Ishikawa (cell line): ENCODE measurements around the gene WDR62.
A peak's percentile ranks its signal among the peaks of the same experiment; 100 is the strongest.

Experiments used
- CEBPB ChIP-seq: IDR thresholded peaks from 2 replicates; pipeline ENCODE4 v1.6.1; 2012
- CREB1 ChIP-seq: IDR thresholded peaks from 2 replicates; pipeline ENCODE4 v1.6.1; 2012; ENCODE audit warnings: low read depth
- EGR1 ChIP-seq: IDR thresholded peaks from 2 replicates; pipeline ENCODE4 v1.6.1; 2012
- EP300 ChIP-seq: IDR thresholded peaks from 2 replicates; pipeline ENCODE4 v1.6.1; 2012; ENCODE audit warnings: borderline replicate concordance
- FOXM1 ChIP-seq: IDR thresholded peaks from 2 replicates; pipeline ENCODE4 v1.6.1; 2012; ENCODE audit warnings: low read depth, borderline replicate concordance
- NFIC ChIP-seq: IDR thresholded peaks from 2 replicates; pipeline ENCODE4 v1.6.1; 2012
- RAD21 ChIP-seq: IDR thresholded peaks from 2 replicates; pipeline ENCODE4 v1.6.1; 2012; ENCODE audit warnings: low read depth
- TAF1 ChIP-seq: IDR thresholded peaks from 2 replicates; pipeline ENCODE4 v1.6.1; 2012; ENCODE audit warnings: low read depth, mild to moderate bottlenecking
- TCF12 ChIP-seq: IDR thresholded peaks from 2 replicates; pipeline ENCODE4 v1.6.1; 2012; ENCODE audit warnings: low read depth
- TEAD4 ChIP-seq: IDR thresholded peaks from 2 replicates; pipeline ENCODE4 v1.6.1; 2012
- USF1 ChIP-seq: IDR thresholded peaks from 2 replicates; pipeline ENCODE4 v1.6.1; 2012
- YY1 ChIP-seq: IDR thresholded peaks from 2 replicates; pipeline ENCODE4 v1.6.1; 2012; ENCODE audit warnings: low read depth
- ZBTB7A ChIP-seq: IDR thresholded peaks from 2 replicates; pipeline ENCODE4 v1.6.1; 2012; ENCODE audit warnings: low read depth
- TF ChIP-seq, protein P1 (sequence below): IDR thresholded peaks from 2 replicates; pipeline ENCODE4 v1.6.1; 2012
- TF ChIP-seq, protein P2 (sequence below): IDR thresholded peaks from 2 replicates; pipeline ENCODE4 v1.6.1; 2012; ENCODE audit warnings: low read depth, mild to moderate bottlenecking

WDR62 gene

GRCh38 chr19:36040495-36040894 lies 14.2 kb upstream of the WDR62 start:
- no peak for TF ChIP-seq EGR1
- TF ChIP-seq, protein P1, sequence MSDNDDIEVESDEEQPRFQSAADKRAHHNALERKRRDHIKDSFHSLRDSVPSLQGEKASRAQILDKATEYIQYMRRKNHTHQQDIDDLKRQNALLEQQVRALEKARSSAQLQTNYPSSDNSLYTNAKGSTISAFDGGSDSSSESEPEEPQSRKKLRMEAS: no peak
- no peak for TF ChIP-seq EP300
- no peak for TF ChIP-seq YY1
- no peak for TF ChIP-seq CREB1
- no peak for TF ChIP-seq NFIC
- TF ChIP-seq RAD21: no peak
- TF ChIP-seq CEBPB: no peak
- no peak for TF ChIP-seq USF1
- TF ChIP-seq TEAD4: no peak
- no peak for TF ChIP-seq FOXM1
- TF ChIP-seq TCF12: no peak
- no peak for TF ChIP-seq ZBTB7A
- TF ChIP-seq TAF1: no peak
- TF ChIP-seq, protein P2, sequence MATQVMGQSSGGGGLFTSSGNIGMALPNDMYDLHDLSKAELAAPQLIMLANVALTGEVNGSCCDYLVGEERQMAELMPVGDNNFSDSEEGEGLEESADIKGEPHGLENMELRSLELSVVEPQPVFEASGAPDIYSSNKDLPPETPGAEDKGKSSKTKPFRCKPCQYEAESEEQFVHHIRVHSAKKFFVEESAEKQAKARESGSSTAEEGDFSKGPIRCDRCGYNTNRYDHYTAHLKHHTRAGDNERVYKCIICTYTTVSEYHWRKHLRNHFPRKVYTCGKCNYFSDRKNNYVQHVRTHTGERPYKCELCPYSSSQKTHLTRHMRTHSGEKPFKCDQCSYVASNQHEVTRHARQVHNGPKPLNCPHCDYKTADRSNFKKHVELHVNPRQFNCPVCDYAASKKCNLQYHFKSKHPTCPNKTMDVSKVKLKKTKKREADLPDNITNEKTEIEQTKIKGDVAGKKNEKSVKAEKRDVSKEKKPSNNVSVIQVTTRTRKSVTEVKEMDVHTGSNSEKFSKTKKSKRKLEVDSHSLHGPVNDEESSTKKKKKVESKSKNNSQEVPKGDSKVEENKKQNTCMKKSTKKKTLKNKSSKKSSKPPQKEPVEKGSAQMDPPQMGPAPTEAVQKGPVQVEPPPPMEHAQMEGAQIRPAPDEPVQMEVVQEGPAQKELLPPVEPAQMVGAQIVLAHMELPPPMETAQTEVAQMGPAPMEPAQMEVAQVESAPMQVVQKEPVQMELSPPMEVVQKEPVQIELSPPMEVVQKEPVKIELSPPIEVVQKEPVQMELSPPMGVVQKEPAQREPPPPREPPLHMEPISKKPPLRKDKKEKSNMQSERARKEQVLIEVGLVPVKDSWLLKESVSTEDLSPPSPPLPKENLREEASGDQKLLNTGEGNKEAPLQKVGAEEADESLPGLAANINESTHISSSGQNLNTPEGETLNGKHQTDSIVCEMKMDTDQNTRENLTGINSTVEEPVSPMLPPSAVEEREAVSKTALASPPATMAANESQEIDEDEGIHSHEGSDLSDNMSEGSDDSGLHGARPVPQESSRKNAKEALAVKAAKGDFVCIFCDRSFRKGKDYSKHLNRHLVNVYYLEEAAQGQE: no peak

GRCh38 chr19:36041092-36041491 lies 13.6 kb upstream of the WDR62 start:
- peak; percentile 96 for TF ChIP-seq CEBPB

- peak; percentile 86 for TF ChIP-seq TEAD4
- TF ChIP-seq YY1: no peak
- TF ChIP-seq CEBPB: peak; percentile 80; the same call in 1 of the 2 replicates
These were observed 12.9 kb upstream of the WDR62 start for GRCh38 chr19:36041831-36042230.

GRCh38 chr19:36043952-36044351 lies 10.7 kb upstream of the WDR62 start:
- no peak for TF ChIP-seq TAF1
- TF ChIP-seq, protein P1: no peak
- no peak for TF ChIP-seq TCF12
- no peak for TF ChIP-seq NFIC
- TF ChIP-seq USF1: no peak
- no peak for TF ChIP-seq ZBTB7A
- TF ChIP-seq CEBPB: no peak
- no peak for TF ChIP-seq CREB1
- no peak for TF ChIP-seq RAD21
- TF ChIP-seq, protein P2: no peak
- TF ChIP-seq FOXM1: no peak
- TF ChIP-seq EP300: no peak
- TF ChIP-seq YY1: no peak
- TF ChIP-seq EGR1: no peak
- no peak for TF ChIP-seq TEAD4

- TF ChIP-seq TAF1 (no peak), USF1 (peak; percentile 26; the same call in 1 of the 2 replicates)
- TF ChIP-seq, protein P2: no peak
These were observed 8.2 kb upstream of the WDR62 start for GRCh38 chr19:36046443-36047050.
